Hippocampal formation (tissue), 2 donors: Measurements from ENCODE around the gene ANKS6.

Experiments used
- DNase-seq, 2 donors: peaks; one replicate each; lab custom pipeline; 2025; lab: John Stamatoyannopoulos, UW

The ANKS6 gene

DNA sequence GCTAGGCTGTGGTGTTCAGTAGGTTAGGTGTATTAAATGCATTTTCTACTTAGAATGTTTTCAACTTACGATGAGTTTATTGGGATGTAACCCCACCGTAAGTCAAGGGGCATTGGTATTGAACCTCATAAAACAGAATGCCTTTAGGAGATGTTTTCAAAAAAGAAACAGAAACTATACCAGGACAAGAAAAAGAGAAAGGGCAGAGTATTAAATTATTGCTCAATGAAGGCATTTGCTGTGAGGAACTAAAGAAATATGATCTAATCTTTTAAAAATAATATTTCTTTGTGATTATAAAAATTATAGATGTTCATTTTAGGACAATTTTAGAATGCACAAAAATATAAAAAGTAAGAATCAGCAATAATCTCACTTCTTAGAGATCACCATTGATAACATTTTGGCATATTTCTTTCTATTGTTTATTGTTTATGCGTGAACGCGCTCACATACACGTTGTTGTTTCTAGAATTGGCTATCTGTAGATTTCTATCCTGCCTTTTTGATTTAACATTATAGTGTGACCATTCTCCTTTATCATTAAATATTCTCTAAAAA, 19.1 kb upstream of the ANKS6 start:
- DNase-seq, result no peak

DNA sequence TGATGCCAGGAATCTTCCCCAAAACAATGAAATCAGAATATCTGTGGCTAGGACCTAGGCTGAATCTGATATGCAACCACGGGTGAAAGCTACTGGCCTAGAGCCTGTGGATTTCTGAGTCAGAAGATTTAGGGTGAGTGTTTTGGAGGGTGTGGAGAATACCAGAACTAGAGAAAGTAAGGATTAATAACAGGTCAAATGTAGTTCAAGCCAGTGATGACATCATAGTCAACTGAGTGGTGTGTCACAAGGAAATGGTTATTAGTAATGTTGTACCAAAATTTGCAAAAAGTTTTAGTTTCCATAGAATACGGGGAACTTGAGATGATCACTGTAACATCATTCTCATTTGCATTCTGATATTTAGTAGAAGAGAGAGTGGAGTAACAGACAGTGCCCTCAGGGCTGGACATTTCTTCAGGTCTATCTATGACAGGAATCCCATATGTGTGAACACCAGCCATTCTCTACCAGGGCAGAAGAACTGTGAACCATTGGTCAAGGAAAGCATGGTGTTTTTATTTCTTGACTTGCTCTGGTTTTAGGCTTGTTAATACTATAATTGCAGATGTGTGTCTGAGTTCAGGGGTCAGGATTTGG, 14.8 kb upstream of the ANKS6 start:
- DNase-seq, result no peak

DNA sequence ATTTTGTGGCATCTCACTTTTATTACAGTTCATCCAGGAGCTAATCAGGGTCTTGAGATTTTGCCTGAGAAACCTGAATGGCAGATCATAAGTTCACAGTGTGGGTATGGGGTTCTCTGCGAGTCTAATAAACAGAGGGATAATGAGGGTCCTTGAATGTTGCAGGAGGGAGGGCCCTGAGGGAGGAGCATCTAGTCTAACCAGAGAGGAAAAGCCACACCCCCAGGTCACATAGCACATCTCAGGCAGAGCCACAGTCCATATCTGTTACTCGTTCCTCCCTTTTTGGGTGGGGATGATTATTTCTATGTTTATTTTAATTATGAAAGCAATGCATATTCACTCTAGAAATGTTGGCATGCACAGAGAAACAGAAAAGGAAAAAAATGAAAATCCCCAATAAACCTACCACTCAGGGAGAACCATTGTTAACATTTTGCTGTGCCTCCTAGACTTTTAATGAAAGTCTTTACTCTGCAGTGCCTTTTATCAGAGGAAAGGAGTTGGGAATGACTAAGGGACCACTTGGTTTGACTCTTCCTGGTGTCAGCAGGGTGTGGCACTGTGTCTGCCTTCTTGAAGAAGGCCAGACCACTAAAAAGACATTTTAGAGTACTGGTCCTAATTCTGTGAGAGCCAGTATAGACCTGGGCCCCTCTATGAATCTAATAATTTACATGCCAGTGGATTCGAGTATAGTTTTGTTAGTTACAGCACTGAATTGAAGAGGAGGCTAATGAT, 13.9 kb upstream of the ANKS6 start:
- DNase-seq, result no peak

DNA sequence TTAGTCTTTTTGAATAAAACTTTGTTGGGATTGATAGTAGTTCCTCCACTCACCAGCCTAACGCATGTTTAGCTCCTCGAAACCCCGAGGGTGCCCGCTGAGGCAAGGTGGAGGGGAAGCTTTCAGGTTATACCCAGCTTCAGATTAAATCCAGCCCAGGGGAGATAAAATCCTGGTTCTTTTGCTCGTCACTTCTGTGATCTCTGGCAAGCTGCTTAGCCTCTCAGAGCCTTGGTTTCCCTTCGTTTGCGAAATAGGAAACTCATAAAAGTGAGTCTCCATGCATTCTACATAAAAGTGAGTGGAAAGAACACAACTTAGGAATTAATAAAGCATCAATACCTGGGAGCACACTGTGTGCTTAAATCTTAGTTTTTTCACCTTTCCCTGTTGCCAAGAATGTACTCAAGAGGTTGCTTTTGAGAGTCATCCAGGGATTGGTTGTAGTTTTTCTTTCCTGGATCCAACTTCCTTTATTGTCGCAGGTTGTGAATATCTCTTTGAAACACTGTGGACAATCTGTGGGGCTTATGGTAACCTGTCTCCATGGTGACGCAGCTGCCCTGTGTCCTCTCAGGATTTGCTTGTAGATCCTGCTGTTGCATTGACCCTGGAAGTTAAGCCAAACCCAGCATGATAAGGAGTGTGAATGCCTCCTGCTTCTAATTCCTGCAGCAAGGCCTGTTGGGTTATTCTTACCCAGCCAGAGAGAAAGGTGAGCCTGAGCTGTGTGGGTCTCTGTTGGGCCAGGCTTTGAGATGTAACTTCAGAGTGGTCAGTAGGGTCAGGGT, 13.2 kb upstream of the ANKS6 start:
- no peak for DNase-seq

DNA sequence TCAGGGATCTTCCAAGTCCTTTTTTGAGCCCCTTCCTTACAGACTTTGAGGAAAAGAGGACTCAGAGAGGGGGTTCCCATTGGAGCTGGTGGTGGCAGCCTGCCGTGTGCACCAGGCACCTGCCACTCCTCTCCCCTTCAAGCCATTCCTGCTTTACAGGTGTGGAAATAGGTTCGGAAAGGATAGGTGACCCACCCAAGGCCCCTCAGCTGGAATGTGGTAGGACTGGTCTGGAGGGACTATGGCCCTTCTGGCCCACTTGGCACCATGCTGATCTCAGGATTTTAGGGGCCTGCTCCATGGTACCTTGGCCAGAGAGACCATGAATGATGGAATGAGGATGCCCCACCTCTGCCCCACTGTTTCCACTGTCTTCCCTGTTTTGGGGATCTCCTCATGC, 12.5 kb upstream of the ANKS6 start:
- no peak for DNase-seq

DNA sequence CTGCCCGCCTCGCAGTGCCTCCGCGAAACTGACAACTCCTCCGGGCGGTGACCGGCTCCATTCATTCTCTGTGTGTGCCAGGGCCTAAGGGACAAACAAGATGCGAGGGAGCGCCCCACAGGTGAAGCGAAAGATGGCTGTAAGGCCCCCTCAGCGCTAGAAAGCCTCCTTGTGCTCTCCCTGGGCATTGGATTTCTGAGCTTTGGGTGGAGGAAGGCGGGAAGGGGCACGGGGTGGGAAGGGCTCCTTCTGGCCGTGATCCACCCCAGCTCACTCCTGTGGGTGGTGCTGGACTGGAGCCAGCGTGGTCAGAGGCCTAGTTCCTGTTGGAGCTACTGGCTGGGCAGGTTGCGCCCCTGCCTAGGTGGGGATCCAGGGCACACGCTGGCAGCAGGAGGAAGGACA, 12.1 kb upstream of the ANKS6 start:
- DNase-seq, result no peak

DNA sequence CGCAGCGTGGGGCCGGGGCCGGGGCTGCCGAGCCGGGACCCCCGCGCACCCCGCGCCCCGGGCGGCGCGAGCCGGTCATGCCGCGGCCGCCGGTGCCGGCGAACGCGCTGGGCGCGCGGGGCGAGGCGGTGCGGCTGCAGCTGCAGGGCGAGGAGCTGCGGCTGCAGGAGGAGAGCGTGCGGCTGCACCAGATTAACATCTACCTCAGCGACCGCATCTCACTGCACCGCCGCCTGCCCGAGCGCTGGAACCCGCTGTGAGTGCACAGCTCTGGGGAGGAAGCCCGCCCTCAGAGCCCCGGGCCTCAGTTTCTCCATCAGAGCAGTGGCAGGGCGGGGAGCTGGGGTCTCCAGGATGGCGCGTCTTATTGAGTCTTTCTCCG, 11.4 kb upstream of the ANKS6 start:
- DNase-seq, result peak in 1 of 2 donors; percentile 24

DNA sequence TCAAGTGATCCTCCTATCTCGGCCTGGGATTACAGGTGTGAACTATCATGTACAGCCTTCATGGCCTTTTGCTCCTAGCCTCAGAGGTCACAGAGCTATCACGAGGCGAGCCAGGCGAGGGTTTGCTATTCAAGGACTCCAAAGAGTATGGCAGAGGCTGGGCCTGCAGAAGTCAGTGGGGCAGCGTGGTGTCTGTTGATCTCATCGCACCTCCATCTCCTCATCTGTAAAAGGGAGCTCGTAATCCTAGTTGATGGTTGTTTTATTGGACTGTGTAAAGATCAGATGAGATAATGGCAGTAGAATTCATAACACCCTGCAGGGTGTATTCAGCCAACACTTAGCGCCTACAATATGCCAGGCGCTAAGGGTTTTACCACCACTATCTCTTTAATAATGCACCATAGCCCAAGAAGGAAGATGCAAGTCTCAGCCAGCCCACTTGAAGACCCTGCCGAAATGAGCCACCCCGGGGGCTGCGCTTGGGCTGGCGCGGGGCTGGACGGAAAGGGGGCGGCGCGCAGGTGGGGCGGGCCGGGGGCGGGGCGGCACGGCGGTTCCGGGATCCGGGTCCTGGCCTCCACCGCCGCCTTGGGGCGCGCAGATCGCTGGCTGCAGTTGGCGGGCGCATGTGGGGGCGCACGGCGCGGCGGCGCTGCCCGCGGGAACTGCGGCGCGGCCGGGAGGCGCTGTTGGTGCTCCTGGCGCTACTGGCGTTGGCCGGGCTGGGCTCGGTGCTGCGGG, 10.9 kb upstream of the ANKS6 start, which contains the start of gene GALNT12:
Gene GALNT12 (plus strand): TSS at position 601 of the 744 bp plus-strand sequence. CDS start 29 bp downstream, at position 630.
- DNase-seq, result peak in 1 of 2 donors; percentile 24

DNA sequence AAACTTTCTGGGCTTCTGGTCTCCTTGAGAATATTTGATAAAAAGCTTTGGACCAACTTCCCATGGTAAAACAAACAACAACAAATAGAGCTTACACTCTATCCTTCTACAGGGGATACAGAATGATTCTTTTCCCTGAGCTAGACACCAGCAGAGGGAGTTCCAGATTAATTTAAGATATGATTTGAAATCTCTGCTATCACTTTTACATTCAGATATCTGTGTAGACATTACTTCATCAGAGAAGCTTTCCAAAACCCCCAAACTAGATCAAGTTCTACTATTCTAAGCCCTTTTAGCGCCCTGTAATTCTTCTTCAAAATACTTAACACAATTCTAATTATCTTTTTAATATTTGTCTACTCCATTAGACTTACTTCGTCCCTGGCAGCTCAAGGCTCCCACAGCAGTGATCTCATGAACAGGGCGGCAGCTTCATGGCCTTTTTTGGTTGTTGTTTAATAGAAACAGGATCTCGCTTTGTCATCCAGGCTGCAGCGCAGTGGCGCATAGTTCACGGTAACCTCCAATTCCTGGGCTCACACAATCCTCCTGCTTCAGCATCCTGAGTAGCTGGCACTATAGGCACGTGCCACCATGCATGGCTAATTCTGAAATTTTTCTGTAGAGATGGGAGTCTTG, 10.2 kb upstream of the ANKS6 start:
- DNase-seq, result peak in 1 of 2 donors; percentile 60

DNA sequence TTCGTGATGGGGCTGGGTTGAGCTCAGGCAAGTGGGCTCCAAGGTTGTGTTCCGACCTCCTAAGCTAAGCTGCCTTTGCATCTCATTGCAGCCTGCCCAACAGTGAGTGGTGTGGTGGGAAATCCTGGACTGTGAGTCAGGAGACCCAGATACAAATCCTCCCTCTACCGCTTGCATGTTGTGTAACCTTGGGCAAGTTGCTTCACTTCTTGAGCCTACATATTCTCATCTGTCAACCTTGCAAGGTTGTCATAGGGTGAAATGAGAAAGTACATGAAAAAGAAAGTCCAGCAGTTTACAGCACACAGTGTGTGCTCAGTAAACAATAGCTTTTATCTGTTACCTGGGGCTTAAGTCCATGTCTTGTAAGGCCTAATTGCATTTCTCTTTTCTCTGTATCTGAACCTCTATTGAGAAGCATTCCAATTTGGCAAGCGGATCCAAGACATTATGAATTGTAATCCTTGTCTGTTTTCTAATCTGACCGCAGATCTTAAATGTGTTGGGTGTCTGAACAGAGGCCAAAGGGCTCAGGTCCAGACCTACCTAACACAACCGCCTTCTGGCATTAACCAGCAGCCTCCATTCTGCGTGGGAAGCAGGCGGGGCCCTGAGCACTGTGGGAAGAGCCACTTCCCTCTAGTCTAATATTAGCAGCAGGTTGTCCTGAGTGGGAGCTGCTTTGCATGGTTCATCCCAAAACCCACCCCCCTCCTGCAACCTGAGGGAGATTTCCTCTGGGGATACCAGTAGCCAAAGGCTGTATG, 9.3 kb upstream of the ANKS6 start:
- DNase-seq, result no peak

DNA sequence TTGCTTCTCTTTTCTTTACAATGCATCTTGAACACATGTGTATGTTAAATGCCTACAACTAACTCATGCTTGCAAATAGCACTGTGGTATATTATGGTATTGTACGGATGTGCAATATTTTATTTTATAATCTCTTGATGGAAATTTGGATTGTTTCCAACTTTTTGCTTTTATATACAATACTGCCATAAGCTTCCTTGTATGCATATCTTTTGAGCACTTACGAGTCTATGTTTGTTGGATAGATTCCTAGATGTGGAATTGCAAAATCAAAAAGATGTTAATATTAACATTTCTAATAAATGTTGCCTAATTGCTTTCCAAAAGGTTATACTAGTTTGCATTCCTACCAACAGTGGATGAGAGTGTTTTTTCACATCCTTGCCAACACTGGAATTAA, 7.7 kb upstream of the ANKS6 start:
- no peak for DNase-seq

DNA sequence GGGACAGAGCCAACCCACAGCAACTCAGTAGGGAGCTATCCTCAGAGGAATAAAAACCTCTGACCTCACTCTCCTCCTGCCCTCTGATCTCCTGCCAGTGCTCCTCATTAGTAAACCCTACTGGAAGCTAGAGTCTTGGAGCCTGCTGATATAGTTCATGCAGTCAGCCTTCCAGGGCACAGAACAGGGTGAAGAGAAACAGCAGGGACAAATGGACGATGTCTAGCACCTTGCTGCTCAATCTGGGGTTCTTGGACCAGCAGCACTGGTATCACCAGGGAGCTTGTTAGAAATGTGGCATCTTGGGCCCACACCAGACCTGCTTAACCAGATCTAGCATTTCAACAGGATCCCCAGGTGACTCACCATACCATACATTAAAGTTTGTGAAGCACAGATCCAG, 5.6 kb upstream of the ANKS6 start:
- no peak for DNase-seq

DNA sequence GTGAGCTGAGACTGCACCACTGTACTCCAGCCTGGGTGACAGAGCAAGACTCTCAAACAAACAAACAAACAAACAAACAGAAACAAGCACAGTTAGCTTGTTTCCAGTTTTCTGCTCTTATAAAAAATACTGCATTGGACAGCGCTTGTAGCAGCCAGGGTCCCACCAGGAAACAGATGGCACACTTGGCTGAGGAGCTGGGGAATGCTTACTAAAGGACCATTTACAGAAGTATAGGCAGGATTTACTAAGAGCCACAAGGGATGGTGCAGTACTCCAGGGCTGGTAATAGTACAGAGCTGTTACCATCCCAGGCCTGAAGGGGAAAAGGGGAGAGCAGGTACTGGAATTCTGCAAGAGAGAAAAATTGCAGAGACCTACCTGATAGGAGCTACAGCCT, 5.2 kb upstream of the ANKS6 start:
- DNase-seq, result no peak

DNA sequence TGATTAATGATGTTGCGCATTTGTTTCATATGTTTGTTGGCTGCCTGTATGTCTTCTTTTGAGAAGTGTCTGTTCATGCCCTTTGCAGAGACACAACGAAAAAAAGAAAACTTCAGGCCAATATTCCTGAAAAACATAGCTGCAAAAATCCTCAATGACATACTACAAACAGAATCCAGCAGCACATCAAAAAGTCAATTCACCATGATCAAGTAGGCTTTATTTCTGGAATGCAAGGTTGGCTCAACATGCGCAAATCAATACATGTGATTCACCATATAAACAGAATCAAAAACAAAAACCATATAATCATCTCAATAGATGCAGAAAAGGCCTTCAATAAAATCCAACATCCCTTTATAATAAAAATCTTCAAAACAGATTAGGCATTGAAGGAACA, 1.9 kb upstream of the ANKS6 start:
- DNase-seq, result no peak

DNA sequence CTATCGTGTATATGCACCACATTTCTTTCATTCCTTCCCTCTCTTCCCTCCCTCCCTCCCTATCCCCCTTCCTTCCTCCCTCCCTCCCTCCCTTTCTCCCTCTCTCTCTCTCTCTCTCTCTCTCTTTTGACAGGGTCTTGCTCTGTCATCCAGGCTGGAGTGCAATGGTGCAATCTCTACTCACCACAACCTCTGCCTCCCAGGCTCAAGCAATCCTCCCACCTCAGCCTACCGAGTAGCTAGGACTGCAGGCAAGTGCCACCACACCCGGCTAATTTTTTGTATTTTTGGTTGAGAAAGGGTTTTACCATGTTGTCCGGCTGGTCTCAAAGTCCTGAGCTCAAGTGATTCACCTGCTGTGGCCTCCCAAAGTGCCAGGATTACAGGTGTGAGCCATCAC, 1.1 kb upstream of the ANKS6 start:
- no peak for DNase-seq

DNA sequence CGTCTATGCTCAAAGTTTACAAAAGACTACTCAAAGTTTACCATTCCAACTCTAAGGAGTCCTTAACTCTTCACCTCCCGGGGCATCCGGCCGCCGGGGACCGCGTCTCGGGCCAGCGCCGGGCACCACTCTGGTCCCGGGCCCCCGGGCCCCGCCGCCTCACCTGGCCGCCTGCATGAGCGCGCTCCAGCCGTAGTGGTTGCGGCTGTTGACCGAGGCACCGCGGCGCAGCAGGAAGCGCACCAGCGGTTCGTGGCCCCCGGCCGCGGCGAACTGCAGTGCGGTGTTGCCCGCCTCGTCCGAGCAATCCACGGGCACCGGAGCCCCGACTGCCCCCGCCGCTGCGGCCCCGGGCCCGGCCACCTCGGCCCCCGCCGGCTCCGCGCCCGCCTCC, 388 bp downstream of the ANKS6 start:
- no peak for DNase-seq

DNA sequence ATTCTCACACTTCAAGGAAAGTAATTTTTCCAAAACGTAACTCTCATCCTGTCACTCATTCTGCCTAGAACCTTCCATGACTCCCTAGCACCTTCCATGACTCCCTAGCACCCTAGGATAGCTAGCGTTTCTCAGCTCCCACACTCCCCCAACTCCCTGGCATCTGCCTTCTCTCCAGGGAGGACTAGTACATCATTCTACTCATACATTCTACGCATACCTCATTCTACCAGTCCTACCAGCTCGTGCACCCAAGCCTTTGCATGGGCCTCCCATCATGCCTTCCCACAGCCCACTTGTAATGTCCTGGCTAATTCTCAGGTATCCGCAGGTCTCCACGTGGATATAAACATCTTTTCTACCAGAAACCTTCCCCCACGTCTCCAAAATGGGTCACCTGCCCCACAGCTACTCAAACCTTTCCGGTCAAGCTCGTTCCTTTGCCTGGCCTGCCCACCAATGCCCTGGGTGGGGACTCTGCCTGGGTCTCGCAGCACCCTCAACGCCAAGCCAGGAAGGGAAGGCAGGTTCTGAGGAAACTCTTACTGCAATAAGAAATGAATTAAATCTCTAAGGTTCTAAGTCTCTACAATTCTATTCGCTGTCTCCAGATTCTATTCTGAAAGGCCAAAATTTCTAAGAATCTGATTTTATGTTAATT, 930 bp downstream of the ANKS6 start:
- no peak for DNase-seq

DNA sequence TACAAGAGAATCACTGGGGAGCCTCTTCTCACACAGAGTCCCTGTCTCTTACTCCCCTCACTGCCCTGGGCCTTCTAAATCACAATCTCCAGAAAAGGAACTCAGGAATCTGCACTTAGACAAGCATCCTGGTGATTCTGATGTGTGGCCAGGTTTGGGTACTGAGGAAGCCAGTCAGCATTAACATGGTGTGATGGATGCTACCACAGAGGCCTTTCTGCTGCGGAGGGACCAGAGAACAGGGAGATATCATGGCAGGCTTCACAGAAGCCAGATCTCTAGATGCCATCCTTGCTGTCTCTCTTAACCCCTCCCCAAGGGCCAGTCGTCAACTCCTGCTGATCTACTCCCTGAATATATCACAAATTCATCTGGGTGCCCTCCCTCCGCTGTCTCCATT, 1.6 kb downstream of the ANKS6 start:
- no peak for DNase-seq

DNA sequence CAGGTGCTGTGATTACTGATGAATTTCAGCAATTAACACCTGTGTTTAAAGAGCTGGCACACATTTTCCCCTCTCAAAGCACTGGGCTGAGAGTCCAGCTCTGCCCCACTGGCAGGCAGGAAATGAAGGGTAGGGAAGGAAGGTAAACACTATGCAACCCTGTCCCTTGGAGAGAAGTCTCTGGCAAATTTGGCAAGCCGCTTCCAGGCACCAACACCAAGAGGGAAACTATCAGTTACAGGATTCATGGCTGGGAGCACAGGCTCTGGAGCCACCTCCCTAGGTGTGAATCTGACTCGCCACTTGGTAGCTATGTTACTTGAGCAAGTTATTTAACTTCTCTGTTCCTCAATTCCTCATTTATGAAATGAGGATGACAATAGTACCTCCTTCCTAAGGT, 3.3 kb downstream of the ANKS6 start:
- no peak for DNase-seq
